ENCODE results near the gene AKR1A1.
A peak's percentile ranks its signal among the peaks of the same experiment; 100 is the strongest.

Gene AKR1A1

GRCh38 chr1:45608175-45609156, 57.8 kb downstream of the AKR1A1 start:
- FAIRE-seq = no peak

GRCh38 chr1:45610589-45611226, 60.1 kb downstream of the AKR1A1 start:
- no peak for FAIRE-seq
- DNase-seq (ENCODE audit: insufficient read length) = no peak
- no peak for TF ChIP-seq TAF1 (IDR thresholded peaks at IDR 0.05; ENCODE audit: borderline replicate concordance, low read depth, low read length)
- TF ChIP-seq POLR2A (IDR thresholded peaks at IDR 0.05; ENCODE audit: low read depth, low read length) = peak; percentile 52; the same call in 1 of the 2 replicates
- peak; percentile 78 for TF ChIP-seq POLR2AphosphoS5 (IDR thresholded peaks at IDR 0.05; ENCODE audit: low read depth, low read length)

More at GRCh38 chr1:45608175-45609156, 57.8 kb downstream of the AKR1A1 start:
- TF ChIP-seq POLR2A (IDR thresholded peaks at IDR 0.05; ENCODE audit: low read depth, low read length) = no peak
- TF ChIP-seq POLR2AphosphoS5 (IDR thresholded peaks at IDR 0.05; ENCODE audit: low read depth, low read length) = no peak
- TF ChIP-seq TAF1 (IDR thresholded peaks at IDR 0.05; ENCODE audit: borderline replicate concordance, low read depth, low read length) = no peak
- DNase-seq (ENCODE audit: insufficient read length) = no peak

GRCh38 chr1:45612941-45613579, 62.4 kb downstream of the AKR1A1 start:
- DNase-seq (ENCODE audit: insufficient read length) = no peak
- FAIRE-seq = no peak
- TF ChIP-seq TAF1 (IDR thresholded peaks at IDR 0.05; ENCODE audit: borderline replicate concordance, low read depth, low read length) (no peak), POLR2AphosphoS5 (IDR thresholded peaks at IDR 0.05; ENCODE audit: low read depth, low read length) (no peak; the same call in 1 of the 2 replicates), POLR2A (IDR thresholded peaks at IDR 0.05; ENCODE audit: low read depth, low read length) (no peak)

- no peak for TF ChIP-seq POLR2A (IDR thresholded peaks at IDR 0.05; ENCODE audit: low read depth, low read length)
- TF ChIP-seq POLR2AphosphoS5 (IDR thresholded peaks at IDR 0.05; ENCODE audit: low read depth, low read length) = no peak
- no peak for TF ChIP-seq TAF1 (IDR thresholded peaks at IDR 0.05; ENCODE audit: borderline replicate concordance, low read depth, low read length)
- FAIRE-seq (no peak), DNase-seq (ENCODE audit: insufficient read length) (no peak)
Measured at GRCh38 chr1:45615885-45616284, 65.3 kb downstream of the AKR1A1 start.

GRCh38 chr1:45617618-45618017, 67.0 kb downstream of the AKR1A1 start:
- DNase-seq (ENCODE audit: insufficient read length) (no peak), FAIRE-seq (no peak)
- TF ChIP-seq POLR2A (IDR thresholded peaks at IDR 0.05; ENCODE audit: low read depth, low read length) = no peak
- no peak for TF ChIP-seq TAF1 (IDR thresholded peaks at IDR 0.05; ENCODE audit: borderline replicate concordance, low read depth, low read length)
- TF ChIP-seq POLR2AphosphoS5 (IDR thresholded peaks at IDR 0.05; ENCODE audit: low read depth, low read length) = no peak; the same call in 1 of the 2 replicates

GRCh38 chr1:45619149-45619921, 68.7 kb downstream of the AKR1A1 start:
- DNase-seq (ENCODE audit: insufficient read length) = no peak
- no peak for FAIRE-seq
- TF ChIP-seq POLR2A (IDR thresholded peaks at IDR 0.05; ENCODE audit: low read depth, low read length) (peak; percentile 53; the same call in 1 of the 2 replicates), TAF1 (IDR thresholded peaks at IDR 0.05; ENCODE audit: borderline replicate concordance, low read depth, low read length) (no peak), POLR2AphosphoS5 (IDR thresholded peaks at IDR 0.05; ENCODE audit: low read depth, low read length) (peak; percentile 79)
